Retinal pigment epithelial cell (primary cell): Measurements from ENCODE around the gene NEUROD6.

ENCODE experiments used
- DNase-seq: peaks from one replicate; pipeline ENCODE4 v3.0.0-alpha.2; 2010; ENCODE audit warnings: low read depth
- H3K4me3 ChIP-seq: 2 replicates; pipeline ENCODE4 v1.5.1; 2011; ENCODE audit warnings: mild to moderate bottlenecking, low read length, control low read depth, moderate library complexity
- CTCF ChIP-seq: conservative IDR thresholded peaks from 2 replicates; pipeline ENCODE4 v1.5.1; 2011; ENCODE audit warnings: low read depth, low read length, control low read depth, inconsistent platforms

Gene NEUROD6

GRCh38 chr7:31290601-31291000 is 49.9 kb downstream of the NEUROD6 start:
- DNase-seq, result no peak
- TF ChIP-seq CTCF, result no peak
- H3K4me3 ChIP-seq, result no peak overlapping the region
